Thyroid gland (tissue), 4 donors: ENCODE measurements around the gene MAP1LC3B2.

Experiments used
- CTCF ChIP-seq, 6 experiments: fragments of 200-600 bp in 3 of 6; fragments of 450-650 bp in 3 of 6; sonication (generic) in 3 of 6; IDR thresholded peaks; one replicate each; pipeline ENCODE4 v1.5.1; 2016 to 2019; ENCODE audit warnings: antibody characterized with exemption in 6 of 6, mild to moderate bottlenecking in 2 of 6, inconsistent platforms in 1 of 6, moderate library complexity in 1 of 6
- POLR2A ChIP-seq, 2 donors: fragments of 450-650 bp; IDR thresholded peaks; one replicate each; pipeline ENCODE4 v1.6.1; 2017; ENCODE audit warnings: antibody characterized with exemption in 2 of 2, mild to moderate bottlenecking in 2 of 2, moderate library complexity in 1 of 2

- TF ChIP-seq CTCF (IDR thresholded peaks at IDR 0.05): no peak
- TF ChIP-seq POLR2A (IDR thresholded peaks at IDR 0.05): no peak
Measured at GRCh38 chr12:116591855-116592637, 32.9 kb downstream of the MAP1LC3B2 start.
